Body of pancreas (tissue), 4 donors: ENCODE measurements around the gene SKAP1.

Experiments used
- CTCF ChIP-seq, 7 experiments: fragments of 450-650 bp in 4 of 7; fragments of 200-600 bp in 3 of 7; sonication (generic) in 3 of 7; IDR thresholded peaks; one replicate each; pipeline ENCODE4 v1.5.1; 2016 to 2019; ENCODE audit warnings: antibody characterized with exemption in 7 of 7
- POLR2A ChIP-seq, 3 donors: fragments of 450-650 bp; IDR thresholded peaks; one replicate each; pipeline ENCODE4 v1.6.1; 2016; ENCODE audit warnings: antibody characterized with exemption in 3 of 3, mild to moderate bottlenecking in 2 of 3

- TF ChIP-seq CTCF (IDR thresholded peaks at IDR 0.05), result no peak
- no peak for TF ChIP-seq POLR2A (IDR thresholded peaks at IDR 0.05)
These were observed 197.7 kb downstream of the SKAP1 start for GRCh38 chr17:48231995-48232959.
